ENCODE data around the gene PIGT.

GRCh38 chr20:45368221-45368980 is 47.5 kb upstream of the PIGT start:
- TF ChIP-seq EZH2 (IDR thresholded peaks at IDR 0.05; ENCODE audit: borderline replicate concordance, low read length) (no peak), CTCF (conservative IDR thresholded peaks at IDR 0.05 in 1 of 2, IDR thresholded peaks at IDR 0.05 in 1 of 2; ENCODE audit: extremely low read depth in 1 of 2, insufficient read depth in 1 of 2, low read depth in 1 of 2, low read length in 2 of 2) (no peak)

Measured in mammary epithelial cell (primary cell).